Neural progenitor cell (in vitro differentiated cells): ENCODE results near the gene AGO1. TPM values are rescaled to one million over a fixed set of nuclear protein-coding genes. Genes with fewer than 3 reads are reported as not detected.

Source experiments
- DNase-seq: peaks from one replicate; pipeline ENCODE4 v3.0.0-alpha.2; 2016; ENCODE audit warnings: low spot score
- H2AFZ ChIP-seq: fragments of 200-600 bp; sonication (generic); replicated peaks from 2 replicates; pipeline ENCODE4 v1.6.1; 2016; ENCODE audit warnings: antibody characterized with exemption
- H3F3A ChIP-seq: fragments of 200-600 bp; sonication (generic); 2 replicates; pipeline ENCODE4 v1.6.1; 2016; ENCODE audit warnings: antibody characterized with exemption, low read depth
- H3K27ac ChIP-seq: fragments of 200-600 bp; sonication (generic); 2 replicates; pipeline ENCODE4 v1.5.1; 2016; ENCODE audit warnings: mild to moderate bottlenecking
- H3K27me3 ChIP-seq: fragments of 200-600 bp; sonication (generic); 2 replicates; pipeline ENCODE4 v1.6.1; 2016; ENCODE audit warnings: mild to moderate bottlenecking, moderate library complexity
- H3K36me3 ChIP-seq: fragments of 200-600 bp; sonication (generic); 2 replicates; pipeline ENCODE4 v1.5.1; 2016
- H3K4me1 ChIP-seq: fragments of 200-600 bp; sonication (generic); 2 replicates; pipeline ENCODE4 v1.6.1; 2016; ENCODE audit warnings: mixed run types
- H3K4me2 ChIP-seq: fragments of 200-600 bp; sonication (generic); 2 replicates; pipeline ENCODE4 v1.6.1; 2016
- H3K4me3 ChIP-seq: fragments of 200-600 bp; sonication (generic); 2 replicates; pipeline ENCODE4 v1.5.1; 2016
- H3K79me2 ChIP-seq: fragments of 200-600 bp; sonication (generic); 2 replicates; pipeline ENCODE4 v1.6.1; 2016; ENCODE audit warnings: low read depth
- H3K9ac ChIP-seq: fragments of 200-600 bp; sonication (generic); 2 replicates; pipeline ENCODE4 v1.6.1; 2016
- H3K9me3 ChIP-seq: fragments of 200-600 bp; sonication (generic); 2 replicates; pipeline ENCODE4 v1.5.1; 2016; ENCODE audit warnings: low read depth
- H4K20me1 ChIP-seq: fragments of 200-600 bp; sonication (generic); 2 replicates; pipeline ENCODE4 v1.6.1; 2016; ENCODE audit warnings: low read depth
- H3K27ac Mint-ChIP-seq: 3 replicates; pipeline ENCODE4 v1.8.0; 2021; ENCODE audit warnings: mixed read lengths
- H3K27me3 Mint-ChIP-seq: 2 replicates; pipeline ENCODE4 v1.8.0; 2022; ENCODE audit warnings: low read depth, mild to moderate bottlenecking, inconsistent platforms, moderate library complexity, mixed read lengths; ENCODE audit not compliant: insufficient read depth
- H3K36me3 Mint-ChIP-seq: 3 replicates; pipeline ENCODE4 v1.8.0; 2021; ENCODE audit warnings: mixed read lengths
- H3K4me1 Mint-ChIP-seq: 3 replicates; pipeline ENCODE4 v1.8.0; 2021; ENCODE audit warnings: mixed read lengths
- H3K4me3 Mint-ChIP-seq: 3 replicates; pipeline ENCODE4 v1.8.0; 2021; ENCODE audit warnings: mild to moderate bottlenecking, moderate library complexity, mixed read lengths
- H3K9me3 Mint-ChIP-seq: 3 replicates; pipeline ENCODE4 v1.8.0; 2020; ENCODE audit warnings: mixed read lengths
- CTCF ChIP-seq: fragments of 200-600 bp; sonication (generic); IDR thresholded peaks from 2 replicates; pipeline ENCODE4 v1.5.1; 2017; ENCODE audit warnings: antibody characterized with exemption, mild to moderate bottlenecking
- EZH2 ChIP-seq: fragments of 200-600 bp; sonication (generic); IDR thresholded peaks from 2 replicates; pipeline ENCODE4 v1.6.1; 2017; ENCODE audit warnings: antibody characterized with exemption, mild to moderate bottlenecking, moderate library complexity
- EZH2phosphoT487 ChIP-seq: fragments of 200-600 bp; sonication (generic); IDR thresholded peaks from 2 replicates; pipeline ENCODE4 v1.6.1; 2017; ENCODE audit warnings: antibody characterized with exemption
- total RNA-seq: library from RNA; depleted of rRNA; stranded (reverse); fragments of >200 nt; gene quantifications from 2 replicates; pipeline ENCODE4 v1.2.3, GENCODE V29; 2015; ENCODE audit warnings: low replicate concordance

The AGO1 gene
- total RNA-seq, 1 donor from 2014 or later: 24.1 TPM

GRCh38 chr1:35850051-35850450 is 33.0 kb upstream of the AGO1 start:
- Mint-ChIP-seq H3K4me1 (no peaks in the 10 kb centered on the region), H3K4me3 (no peak overlapping the region), H3K36me3 (peaks cover 12% of the 10 kb centered on the region), H3K27me3 (no peaks in the 10 kb centered on the region), H3K9me3 (no peaks in the 10 kb centered on the region), H3K27ac (no peak overlapping the region)
- Histone ChIP-seq H3K4me2 (no peak overlapping the region), H4K20me1 (no peaks in the 10 kb centered on the region), H3K9ac (no peak overlapping the region), H3K36me3 (peaks cover 7% of the 10 kb centered on the region), H2AFZ (no peak overlapping the region), H3F3A (peaks cover 9% of the 10 kb centered on the region), H3K9me3 (no peaks in the 10 kb centered on the region), H3K27ac (no peak overlapping the region), H3K79me2 (no peaks in the 10 kb centered on the region), H3K27me3 (no peaks in the 10 kb centered on the region), H3K4me3 (no peak overlapping the region), H3K4me1 (no peaks in the 10 kb centered on the region)
- DNase-seq: no peak
- TF ChIP-seq CTCF (no peak), EZH2phosphoT487 (no peak), EZH2 (no peak)

GRCh38 chr1:35850716-35851115 is 32.3 kb upstream of the AGO1 start:
- H3K4me1 Mint-ChIP-seq: no peaks in the 10 kb centered on the region
- no peak overlapping the region for H3K27ac Mint-ChIP-seq
- no peak for TF ChIP-seq EZH2
- no peak for TF ChIP-seq CTCF
- TF ChIP-seq EZH2phosphoT487: no peak
- Histone ChIP-seq H2AFZ (no peak overlapping the region), H3K9ac (no peak overlapping the region), H3F3A (peaks cover 16% of the 10 kb centered on the region), H3K4me3 (no peak overlapping the region), H3K27ac (no peak overlapping the region), H4K20me1 (no peaks in the 10 kb centered on the region), H3K79me2 (no peaks in the 10 kb centered on the region), H3K4me2 (no peak overlapping the region), H3K4me1 (no peaks in the 10 kb centered on the region), H3K27me3 (no peaks in the 10 kb centered on the region), H3K9me3 (no peaks in the 10 kb centered on the region), H3K36me3 (peaks cover 7% of the 10 kb centered on the region)
- no peak overlapping the region for H3K4me3 Mint-ChIP-seq
- H3K27me3 Mint-ChIP-seq: no peaks in the 10 kb centered on the region
- DNase-seq: no peak
- peaks cover 9% of the 10 kb centered on the region for H3K36me3 Mint-ChIP-seq
- no peaks in the 10 kb centered on the region for H3K9me3 Mint-ChIP-seq

- no peak overlapping the region for H3K27ac ChIP-seq
- H3K27me3 Mint-ChIP-seq: no peaks in the 10 kb centered on the region
Observed at GRCh38 chr1:35851132-35851869, 31.7 kb upstream of the AGO1 start.

More at GRCh38 chr1:35851132-35851869, 31.7 kb upstream of the AGO1 start:
- Histone ChIP-seq H3K9me3 (no peaks in the 10 kb centered on the region), H3K4me2 (no peak overlapping the region), H3F3A (peaks cover 17% of the 10 kb centered on the region), H3K9ac (no peak overlapping the region), H3K4me3 (no peak overlapping the region), H4K20me1 (no peaks in the 10 kb centered on the region), H3K27me3 (no peaks in the 10 kb centered on the region), H3K4me1 (no peaks in the 10 kb centered on the region), H3K36me3 (peaks cover 7% of the 10 kb centered on the region), H2AFZ (no peak overlapping the region), H3K79me2 (no peaks in the 10 kb centered on the region)
- H3K27ac Mint-ChIP-seq: no peak overlapping the region
- TF ChIP-seq CTCF (no peak), EZH2phosphoT487 (no peak)
- peaks cover 9% of the 10 kb centered on the region for H3K36me3 Mint-ChIP-seq
- H3K9me3 Mint-ChIP-seq: no peaks in the 10 kb centered on the region
- no peak overlapping the region for H3K4me3 Mint-ChIP-seq
- H3K4me1 Mint-ChIP-seq: no peaks in the 10 kb centered on the region
- DNase-seq: no peak
